SK-N-MC (cell line): ENCODE measurements around the gene ZNF555.

Experiments
- EZH2 ChIP-seq: fragments of 200-600 bp; sonication (generic); IDR thresholded peaks from one replicate; pipeline ENCODE4 v1.6.1; 2017; ENCODE audit warnings: antibody characterized with exemption
- POLR2AphosphoS5 ChIP-seq: IDR thresholded peaks from 2 replicates; pipeline ENCODE4 v1.6.1; 2012; ENCODE audit warnings: mild to moderate bottlenecking, low read depth, low read length, borderline replicate concordance

DNA sequence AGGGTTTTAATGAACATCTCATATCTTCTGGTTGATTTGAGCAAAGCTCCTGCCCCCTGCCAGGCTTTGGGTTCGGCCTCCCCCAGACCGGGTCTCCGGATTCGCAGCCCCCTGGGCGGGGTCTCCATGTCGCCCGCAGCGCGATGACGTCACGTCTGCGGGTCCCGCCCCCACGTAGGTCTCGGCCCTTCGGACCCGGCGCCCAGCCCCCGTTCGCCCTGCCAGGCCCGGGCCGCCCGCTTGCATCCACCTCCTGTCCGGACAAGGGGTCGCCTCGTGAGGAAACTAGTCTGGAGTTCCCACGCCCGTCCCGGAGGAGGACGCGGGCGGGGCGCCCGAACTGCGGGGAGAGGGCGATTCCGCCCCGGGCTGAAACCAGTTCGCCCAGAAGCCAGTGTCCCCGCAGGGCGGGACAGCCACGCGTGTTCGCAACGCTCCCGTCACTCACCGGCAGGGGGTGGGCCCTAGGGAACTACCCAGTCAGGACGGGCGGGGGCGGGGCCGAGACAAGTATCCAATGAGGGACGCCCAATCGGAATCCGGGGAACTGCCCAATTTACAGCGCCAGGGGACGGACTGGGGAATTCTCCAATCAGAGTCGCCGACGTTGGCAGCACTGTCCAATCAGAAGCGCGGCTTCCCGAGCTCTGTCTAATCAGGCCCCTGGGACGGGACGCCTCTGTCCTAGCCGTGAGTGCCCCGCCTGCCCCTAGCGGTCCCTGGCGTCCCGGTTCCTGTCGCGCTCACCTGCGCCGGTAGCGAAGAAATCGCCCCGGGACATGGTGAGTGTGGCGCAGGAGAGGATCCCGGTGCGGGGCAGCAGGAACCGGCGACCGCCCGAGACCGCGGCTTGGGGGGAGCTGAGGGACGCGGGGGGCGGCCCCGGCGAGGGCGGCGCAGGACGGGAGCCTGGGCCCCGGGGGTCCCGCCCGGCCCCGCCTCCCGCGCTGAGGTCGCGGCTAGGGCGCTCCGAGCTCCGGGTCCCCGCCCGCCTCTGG is at the start of gene ZNF555:
- TF ChIP-seq POLR2AphosphoS5 (peak; percentile 76; the same call in 1 of the 2 replicates), EZH2 (no peak)
